GM18519 (cell line): Measurements from ENCODE around the gene MPDZ.

ENCODE experiments used
- ATAC-seq: cut with Tn5 transposase; IDR thresholded peaks from one replicate; pipeline ENCODE4 v1.9.1; 2021; ENCODE audit warnings: mild to moderate bottlenecking, moderate library complexity; ENCODE audit not compliant: unreplicated experiment, low FRiP score

MPDZ gene

GRCh38 chr9:13279284-13280141 lies at the start of gene MPDZ:
MPDZ (minus strand) TSS chr9:13279692; CDS start chr9:13250315, 29,377 bp downstream.
- ATAC-seq = no peak

- no peak for ATAC-seq
Measured at GRCh38 chr9:13324988-13325387, 45.5 kb upstream of the MPDZ start.

- no peak for ATAC-seq
Measured at GRCh38 chr9:13322828-13323550, 43.5 kb upstream of the MPDZ start.

GRCh38 chr9:13318027-13318426 lies 38.5 kb upstream of the MPDZ start:
- ATAC-seq = no peak

GRCh38 chr9:13296972-13297371 lies 17.5 kb upstream of the MPDZ start:
- ATAC-seq = no peak

GRCh38 chr9:13295556-13295955 lies 16.1 kb upstream of the MPDZ start:
- no peak for ATAC-seq

- no peak for ATAC-seq
Measured at GRCh38 chr9:13292782-13293181, 13.3 kb upstream of the MPDZ start.

GRCh38 chr9:13292158-13292557 lies 12.7 kb upstream of the MPDZ start:
- ATAC-seq = no peak

- no peak for ATAC-seq
Measured at GRCh38 chr9:13291718-13292117, 12.2 kb upstream of the MPDZ start.

- ATAC-seq = no peak
Measured at GRCh38 chr9:13284011-13284410, 4.5 kb upstream of the MPDZ start.

GRCh38 chr9:13282998-13283397 lies 3.5 kb upstream of the MPDZ start:
- no peak for ATAC-seq

- no peak for ATAC-seq
Measured at GRCh38 chr9:13281356-13282016, 2.0 kb upstream of the MPDZ start.

GRCh38 chr9:13278368-13279246 lies 885 bp downstream of the MPDZ start:
- no peak for ATAC-seq

GRCh38 chr9:13278023-13278367 lies 1.5 kb downstream of the MPDZ start:
- no peak for ATAC-seq

- ATAC-seq = no peak
Measured at GRCh38 chr9:13274886-13275641, 4.4 kb downstream of the MPDZ start.

GRCh38 chr9:13270734-13271133 lies 8.8 kb downstream of the MPDZ start:
- no peak for ATAC-seq

- no peak for ATAC-seq
Measured at GRCh38 chr9:13269589-13270452, 9.7 kb downstream of the MPDZ start.

- ATAC-seq = no peak
Measured at GRCh38 chr9:13268469-13268868, 11.0 kb downstream of the MPDZ start.

- ATAC-seq = no peak
Measured at GRCh38 chr9:13267743-13268142, 11.7 kb downstream of the MPDZ start.
